ENCODE data around the gene ADARB1.
"Not testable (repeated sequence)": the region's sequence is repeated elsewhere in the genome, so short reads cannot be mapped to it uniquely, and the experiment has no call there.

Gene ADARB1

DNA sequence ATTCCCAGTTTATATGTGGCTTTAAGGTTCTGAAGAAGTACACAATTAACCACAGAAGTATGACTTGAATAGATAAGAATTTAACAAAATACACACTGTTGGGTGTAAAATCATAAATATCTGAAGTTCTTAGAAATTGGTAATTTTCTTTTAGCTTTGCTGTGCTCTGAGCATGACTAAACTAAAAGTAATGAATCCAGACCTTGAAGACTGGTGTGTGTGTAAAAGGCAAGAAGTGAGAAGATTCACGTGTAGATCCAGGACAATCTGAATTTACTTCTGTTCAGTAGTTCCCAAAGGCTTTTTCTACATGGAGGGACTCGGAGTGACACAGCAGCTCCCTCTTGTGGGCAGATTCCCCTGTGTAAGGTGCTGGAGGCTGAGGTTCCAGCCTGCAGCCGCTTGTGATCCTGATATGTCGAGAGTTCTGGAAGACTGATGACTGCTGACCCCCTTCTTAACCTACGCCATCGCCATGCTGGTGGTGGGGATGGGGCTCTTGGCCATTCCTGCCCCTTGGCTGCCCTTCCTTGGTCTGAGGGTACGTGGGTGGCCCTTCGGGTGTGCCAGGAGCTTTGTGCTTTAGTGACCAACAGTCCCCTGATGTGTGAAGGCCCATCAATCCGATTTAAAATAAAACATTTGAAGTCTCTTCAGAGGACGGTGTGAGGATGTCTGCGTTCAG, 62.7 kb downstream of the ADARB1 start:
- no peak for DNase-seq (ENCODE audit: low read depth)
- H3K4me3 ChIP-seq (ENCODE audit: low read length) = no peak overlapping the region
- TF ChIP-seq, protein P1, sequence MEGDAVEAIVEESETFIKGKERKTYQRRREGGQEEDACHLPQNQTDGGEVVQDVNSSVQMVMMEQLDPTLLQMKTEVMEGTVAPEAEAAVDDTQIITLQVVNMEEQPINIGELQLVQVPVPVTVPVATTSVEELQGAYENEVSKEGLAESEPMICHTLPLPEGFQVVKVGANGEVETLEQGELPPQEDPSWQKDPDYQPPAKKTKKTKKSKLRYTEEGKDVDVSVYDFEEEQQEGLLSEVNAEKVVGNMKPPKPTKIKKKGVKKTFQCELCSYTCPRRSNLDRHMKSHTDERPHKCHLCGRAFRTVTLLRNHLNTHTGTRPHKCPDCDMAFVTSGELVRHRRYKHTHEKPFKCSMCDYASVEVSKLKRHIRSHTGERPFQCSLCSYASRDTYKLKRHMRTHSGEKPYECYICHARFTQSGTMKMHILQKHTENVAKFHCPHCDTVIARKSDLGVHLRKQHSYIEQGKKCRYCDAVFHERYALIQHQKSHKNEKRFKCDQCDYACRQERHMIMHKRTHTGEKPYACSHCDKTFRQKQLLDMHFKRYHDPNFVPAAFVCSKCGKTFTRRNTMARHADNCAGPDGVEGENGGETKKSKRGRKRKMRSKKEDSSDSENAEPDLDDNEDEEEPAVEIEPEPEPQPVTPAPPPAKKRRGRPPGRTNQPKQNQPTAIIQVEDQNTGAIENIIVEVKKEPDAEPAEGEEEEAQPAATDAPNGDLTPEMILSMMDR (conservative IDR thresholded peaks at IDR 0.05; ENCODE audit: low read depth, low read length) = peak; percentile 93

- TF ChIP-seq, protein P1 (conservative IDR thresholded peaks at IDR 0.05; ENCODE audit: low read depth, low read length) = no peak
- no peak overlapping the region for H3K4me3 ChIP-seq (ENCODE audit: low read length)
- DNase-seq (ENCODE audit: low read depth) = no peak
Measured at GRCh38 chr21:45137612-45137937, 63.2 kb downstream of the ADARB1 start.

- no peak for DNase-seq (ENCODE audit: low read depth)
Measured at GRCh38 chr21:45138199-45139002, 64.0 kb downstream of the ADARB1 start.

DNA sequence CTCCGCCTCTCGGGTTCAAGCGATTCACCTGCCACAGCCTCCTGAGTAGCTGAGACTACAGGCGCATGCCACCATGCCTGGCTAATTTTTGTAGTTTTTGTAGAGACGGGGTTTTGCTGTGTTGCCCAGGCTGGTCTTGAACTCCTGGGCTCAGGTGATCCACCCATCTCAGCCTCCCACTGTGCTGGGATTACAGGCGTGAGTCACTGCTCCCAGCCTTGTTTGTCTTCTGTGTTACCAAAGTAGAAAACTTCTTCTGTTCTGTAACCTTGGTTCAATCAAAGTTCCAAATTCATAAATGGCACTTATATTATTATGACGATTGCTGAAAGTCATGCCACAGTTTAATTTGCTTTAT, 64.6 kb downstream of the ADARB1 start:
- not testable (repeated sequence) for H3K4me3 ChIP-seq (ENCODE audit: low read length); DNase-seq (ENCODE audit: low read depth)

More at GRCh38 chr21:45138199-45139002, 64.0 kb downstream of the ADARB1 start:
- H3K4me3 ChIP-seq (ENCODE audit: low read length) = no peak overlapping the region
- TF ChIP-seq, protein P1 (conservative IDR thresholded peaks at IDR 0.05; ENCODE audit: low read depth, low read length) = peak; percentile 79

DNA sequence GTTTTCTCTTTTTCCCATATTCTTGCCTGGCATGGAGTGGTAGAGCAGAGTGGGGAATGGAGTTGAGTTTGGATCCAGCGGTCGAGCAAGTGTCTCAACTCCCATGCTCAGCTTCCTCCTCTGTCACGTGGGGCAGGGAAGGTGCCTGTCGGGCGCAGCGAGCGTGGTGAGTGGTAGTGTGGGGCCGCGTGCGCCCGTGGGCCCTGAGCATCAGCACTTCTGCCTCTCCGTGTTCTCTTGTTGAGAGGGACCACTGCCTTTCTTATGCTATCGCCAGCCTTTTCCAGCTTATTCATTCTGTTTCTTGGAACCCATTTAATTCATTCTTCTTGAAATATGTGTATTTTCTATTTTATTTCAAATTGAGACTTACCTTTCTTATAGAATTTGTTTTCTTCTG, 65.1 kb downstream of the ADARB1 start:
- TF ChIP-seq, protein P1 (conservative IDR thresholded peaks at IDR 0.05; ENCODE audit: low read depth, low read length) = no peak
- no peak for DNase-seq (ENCODE audit: low read depth)
- H3K4me3 ChIP-seq (ENCODE audit: low read length) = no peak overlapping the region

DNA sequence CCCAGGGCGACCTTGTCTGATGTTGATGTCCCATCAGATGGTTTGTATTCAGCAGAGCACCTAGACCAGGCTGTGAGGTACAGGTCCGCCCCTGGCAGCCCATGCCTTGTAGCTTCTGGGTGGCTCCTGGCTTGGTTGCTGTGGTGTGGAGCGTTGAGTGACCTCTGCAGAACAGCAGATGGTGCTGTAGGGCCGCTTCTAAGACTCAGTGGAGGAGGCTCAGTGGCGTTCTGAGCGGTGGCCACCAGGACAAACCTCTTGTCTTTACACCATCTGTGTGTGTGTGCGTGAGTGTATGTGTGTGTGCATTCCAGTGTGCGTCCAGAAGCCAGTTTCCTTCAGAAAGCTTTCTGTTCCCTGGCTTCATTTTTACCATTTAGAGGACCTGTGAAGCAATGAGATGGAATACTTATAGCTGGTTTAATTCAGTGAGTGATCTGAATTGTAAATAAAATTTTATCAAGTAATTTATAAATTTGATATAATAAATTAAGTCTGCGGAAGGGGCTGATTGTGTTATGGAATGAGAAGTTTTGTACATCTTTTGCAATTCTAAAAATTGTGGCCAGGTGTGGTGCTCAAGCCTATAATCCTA, 66.1 kb downstream of the ADARB1 start:
- H3K4me3 ChIP-seq (ENCODE audit: low read length) = no peak overlapping the region
- TF ChIP-seq, protein P1 (conservative IDR thresholded peaks at IDR 0.05; ENCODE audit: low read depth, low read length) = peak; percentile 91
- peak; percentile 76 for DNase-seq (ENCODE audit: low read depth)

DNA sequence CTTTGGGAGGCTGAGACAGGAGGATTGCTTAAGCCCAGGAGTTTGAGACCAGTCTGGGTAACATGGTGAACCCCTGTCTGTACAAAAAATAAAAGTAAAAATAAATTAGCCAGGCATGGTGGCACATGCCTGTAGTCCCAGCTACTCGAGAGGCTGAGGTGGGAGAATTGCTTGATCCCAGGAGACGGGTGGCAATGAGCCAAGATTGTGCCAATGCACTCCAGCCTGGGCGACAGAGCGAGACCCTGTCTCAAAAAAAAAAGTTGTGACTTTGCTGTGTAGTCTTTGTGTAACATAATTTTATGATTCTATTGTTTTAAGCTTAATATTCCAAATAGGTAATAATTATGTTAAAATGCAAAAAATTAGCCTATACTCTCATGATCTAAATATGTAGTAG, 66.6 kb downstream of the ADARB1 start:
- H3K4me3 ChIP-seq (ENCODE audit: low read length); DNase-seq (ENCODE audit: low read depth): not testable (repeated sequence)

- H3K4me3 ChIP-seq (ENCODE audit: low read length) = no peak overlapping the region
- TF ChIP-seq, protein P1 (conservative IDR thresholded peaks at IDR 0.05; ENCODE audit: low read depth, low read length) = no peak
- DNase-seq (ENCODE audit: low read depth) = no peak
Measured at GRCh38 chr21:45141507-45141906, 67.1 kb downstream of the ADARB1 start.
